Activated CD4-positive, alpha-beta T cell treated with anti-CD3 and anti-CD28 coated beads for 48 hours (primary cell): ENCODE data around the gene TPSG1.
A peak's percentile ranks its signal among the peaks of the same experiment; 100 is the strongest.
"Not testable (repeated sequence)": the region's sequence is repeated elsewhere in the genome, so short reads cannot be mapped to it uniquely, and the experiment has no call there.

ENCODE experiments used
- DNase-seq: peaks from one replicate; pipeline ENCODE4 v3.0.0-alpha.2; 2020

Gene TPSG1

GRCh38 chr16:1193143-1193824, 31.8 kb downstream of the TPSG1 start:
- DNase-seq: no peak

- no peak for DNase-seq
Observed at GRCh38 chr16:1192384-1193073, 32.5 kb downstream of the TPSG1 start.

GRCh38 chr16:1190789-1191188, 34.3 kb downstream of the TPSG1 start:
- DNase-seq: not testable (repeated sequence)

- no peak for DNase-seq
Observed at GRCh38 chr16:1189455-1189854, 35.6 kb downstream of the TPSG1 start.

GRCh38 chr16:1188432-1189189, 36.5 kb downstream of the TPSG1 start:
- peak; percentile 55 for DNase-seq

- not testable (repeated sequence) for DNase-seq
Observed at GRCh38 chr16:1185460-1186207, 39.4 kb downstream of the TPSG1 start.

GRCh38 chr16:1184980-1185379, 40.1 kb downstream of the TPSG1 start:
- no peak for DNase-seq

GRCh38 chr16:1184156-1184868, 40.8 kb downstream of the TPSG1 start:
- DNase-seq: no peak

- DNase-seq: no peak
Observed at GRCh38 chr16:1182950-1183907, 41.8 kb downstream of the TPSG1 start.

GRCh38 chr16:1182316-1182671, 42.8 kb downstream of the TPSG1 start:
- DNase-seq: no peak

GRCh38 chr16:1181404-1182315, 43.4 kb downstream of the TPSG1 start:
- no peak for DNase-seq

- DNase-seq: no peak
Observed at GRCh38 chr16:1180549-1181403, 44.3 kb downstream of the TPSG1 start.

GRCh38 chr16:1178295-1178910, 46.7 kb downstream of the TPSG1 start:
- no peak for DNase-seq

GRCh38 chr16:1177750-1178149, 47.3 kb downstream of the TPSG1 start:
- DNase-seq: no peak

- no peak for DNase-seq
Observed at GRCh38 chr16:1177053-1177452, 48.0 kb downstream of the TPSG1 start.

GRCh38 chr16:1176280-1176897, 48.7 kb downstream of the TPSG1 start:
- no peak for DNase-seq

GRCh38 chr16:1175566-1176279, 49.3 kb downstream of the TPSG1 start:
- DNase-seq: no peak
